Measurements from ENCODE around the gene MTRR. TPM values are rescaled to one million over a fixed set of nuclear protein-coding genes. Genes with fewer than 3 reads are reported as not detected.

The MTRR gene
- total and polyA plus RNA-seq, 2 of the 8 experiments (the other 6 are each of a cell fraction or from before 2014, with no cell fraction given): 36.4 to 53.8 TPM

DNA sequence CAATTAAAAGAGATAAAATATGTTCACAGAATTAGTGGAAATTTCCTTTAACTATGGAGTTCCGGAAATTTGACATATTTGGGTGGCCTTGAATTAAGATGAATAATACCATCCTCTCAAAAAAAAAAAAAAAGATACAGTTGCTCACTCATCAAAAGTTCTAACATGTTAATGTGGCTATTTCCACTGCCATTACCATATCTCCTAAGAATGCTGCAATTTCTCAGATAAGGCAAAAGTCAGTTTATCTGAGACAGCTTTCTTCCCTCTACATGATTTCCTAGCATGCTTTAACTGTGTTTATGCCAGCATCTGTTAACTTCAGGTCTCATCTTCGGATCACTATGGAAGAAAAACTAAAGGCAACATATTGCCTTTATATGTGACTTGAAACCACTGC is 2.8 kb upstream of the MTRR start (continued):
- TF ChIP-seq, protein P1, sequence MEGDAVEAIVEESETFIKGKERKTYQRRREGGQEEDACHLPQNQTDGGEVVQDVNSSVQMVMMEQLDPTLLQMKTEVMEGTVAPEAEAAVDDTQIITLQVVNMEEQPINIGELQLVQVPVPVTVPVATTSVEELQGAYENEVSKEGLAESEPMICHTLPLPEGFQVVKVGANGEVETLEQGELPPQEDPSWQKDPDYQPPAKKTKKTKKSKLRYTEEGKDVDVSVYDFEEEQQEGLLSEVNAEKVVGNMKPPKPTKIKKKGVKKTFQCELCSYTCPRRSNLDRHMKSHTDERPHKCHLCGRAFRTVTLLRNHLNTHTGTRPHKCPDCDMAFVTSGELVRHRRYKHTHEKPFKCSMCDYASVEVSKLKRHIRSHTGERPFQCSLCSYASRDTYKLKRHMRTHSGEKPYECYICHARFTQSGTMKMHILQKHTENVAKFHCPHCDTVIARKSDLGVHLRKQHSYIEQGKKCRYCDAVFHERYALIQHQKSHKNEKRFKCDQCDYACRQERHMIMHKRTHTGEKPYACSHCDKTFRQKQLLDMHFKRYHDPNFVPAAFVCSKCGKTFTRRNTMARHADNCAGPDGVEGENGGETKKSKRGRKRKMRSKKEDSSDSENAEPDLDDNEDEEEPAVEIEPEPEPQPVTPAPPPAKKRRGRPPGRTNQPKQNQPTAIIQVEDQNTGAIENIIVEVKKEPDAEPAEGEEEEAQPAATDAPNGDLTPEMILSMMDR (IDR thresholded peaks at IDR 0.05; ENCODE audit: control extremely low read depth in 1 of 3, insufficient read depth in 1 of 3, low read depth in 1 of 3, low read length in 3 of 3): no peak
- TF ChIP-seq CEBPB (IDR thresholded peaks at IDR 0.05; ENCODE audit: low read depth, low read length) (no peak), TEAD4 (IDR thresholded peaks at IDR 0.05; ENCODE audit: low read depth, low read length) (no peak), CBX5 (IDR thresholded peaks at IDR 0.05; ENCODE audit: low read depth, low read length) (no peak), BCL11A (IDR thresholded peaks at IDR 0.05; ENCODE audit: low read depth in 2 of 2, low read length in 2 of 2) (no peak)

All from H1 (cell line).